ENCODE measurements around the gene TOGARAM2.

Gene TOGARAM2

DNA sequence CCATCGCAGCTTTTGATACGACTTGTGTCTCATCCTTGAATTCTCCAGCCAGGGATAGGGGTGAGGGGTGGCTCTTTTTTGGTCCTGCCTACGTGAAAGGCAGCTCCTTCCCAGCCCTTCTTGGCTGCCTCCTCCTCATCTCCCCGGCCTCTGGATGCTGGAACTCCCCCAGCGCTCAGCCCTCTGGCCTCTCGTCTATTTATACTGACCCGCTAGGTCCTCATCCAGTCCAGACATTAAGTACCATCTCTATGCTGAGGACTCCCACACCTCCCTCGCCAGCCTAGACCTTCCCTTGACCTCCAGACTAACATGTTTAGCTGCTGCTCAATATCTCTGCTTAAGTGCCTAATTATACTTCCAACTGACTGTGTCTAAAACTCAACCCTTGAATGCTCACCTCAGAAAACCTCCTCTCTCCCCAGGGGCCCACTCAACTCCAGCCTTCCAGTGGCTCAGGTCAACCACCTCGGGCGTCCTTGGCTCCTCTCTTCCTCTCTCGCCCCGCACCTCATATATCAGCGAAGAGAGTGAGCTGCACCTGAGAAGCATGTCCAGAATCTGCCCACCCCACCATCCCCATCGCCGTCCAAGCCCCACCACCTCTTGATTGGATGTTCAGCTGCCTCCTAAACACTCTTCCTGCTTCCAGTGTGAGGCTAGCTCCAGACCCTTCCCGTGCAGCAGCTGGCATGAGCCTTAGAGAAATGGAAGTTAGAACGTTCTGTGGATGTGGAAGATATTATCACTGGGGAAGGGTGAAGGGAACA lies 34.8 kb downstream of the TOGARAM2 start:
- peak; percentile 38 for FAIRE-seq
- no peak for DNase-seq (ENCODE audit: insufficient read length, low spot score)

DNA sequence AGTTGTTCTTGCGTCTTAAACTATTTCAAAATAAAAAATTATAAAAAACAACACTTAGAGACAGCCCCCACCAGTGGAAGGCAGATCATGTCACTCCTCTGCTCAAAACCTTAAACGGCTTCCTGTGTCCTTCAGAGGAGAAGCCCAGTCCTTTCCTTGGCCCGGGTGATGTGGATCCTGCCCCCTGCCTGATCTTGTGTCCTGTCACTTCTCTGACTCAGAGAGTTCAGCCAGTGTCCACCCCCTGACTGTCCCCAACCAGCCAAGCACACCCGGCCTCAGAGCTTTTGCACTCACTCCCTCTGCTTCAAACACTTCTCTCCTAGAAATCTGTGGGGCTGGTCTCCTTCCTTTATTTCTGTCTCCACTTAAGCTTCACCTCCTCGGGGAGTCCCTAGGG lies 35.4 kb downstream of the TOGARAM2 start:
- TF ChIP-seq SPI1 (IDR thresholded peaks at IDR 0.05; ENCODE audit: low read depth, low read length) (no peak), POLR2AphosphoS5 (IDR thresholded peaks at IDR 0.05; ENCODE audit: low read depth, low read length) (no peak), PAX5 (IDR thresholded peaks at IDR 0.05; ENCODE audit: insufficient read depth, low read length, severe bottlenecking) (no peak), POU2F2 (IDR thresholded peaks at IDR 0.05; ENCODE audit: low read depth, low read length) (no peak), TAF1 (IDR thresholded peaks at IDR 0.05; ENCODE audit: low read depth, low read length) (no peak)
- FAIRE-seq: no peak
- DNase-seq (ENCODE audit: insufficient read length, low spot score): no peak

More for the DNA sequence above, 34.8 kb downstream of the TOGARAM2 start:
- TF ChIP-seq POU2F2 (IDR thresholded peaks at IDR 0.05; ENCODE audit: low read depth, low read length) (no peak), PAX5 (IDR thresholded peaks at IDR 0.05; ENCODE audit: insufficient read depth, low read length, severe bottlenecking) (no peak), POLR2A (IDR thresholded peaks at IDR 0.05; ENCODE audit: low read depth, low read length) (no peak), SPI1 (IDR thresholded peaks at IDR 0.05; ENCODE audit: low read depth, low read length) (no peak), TAF1 (IDR thresholded peaks at IDR 0.05; ENCODE audit: low read depth, low read length) (no peak), POLR2AphosphoS5 (IDR thresholded peaks at IDR 0.05; ENCODE audit: low read depth, low read length) (no peak)

DNA sequence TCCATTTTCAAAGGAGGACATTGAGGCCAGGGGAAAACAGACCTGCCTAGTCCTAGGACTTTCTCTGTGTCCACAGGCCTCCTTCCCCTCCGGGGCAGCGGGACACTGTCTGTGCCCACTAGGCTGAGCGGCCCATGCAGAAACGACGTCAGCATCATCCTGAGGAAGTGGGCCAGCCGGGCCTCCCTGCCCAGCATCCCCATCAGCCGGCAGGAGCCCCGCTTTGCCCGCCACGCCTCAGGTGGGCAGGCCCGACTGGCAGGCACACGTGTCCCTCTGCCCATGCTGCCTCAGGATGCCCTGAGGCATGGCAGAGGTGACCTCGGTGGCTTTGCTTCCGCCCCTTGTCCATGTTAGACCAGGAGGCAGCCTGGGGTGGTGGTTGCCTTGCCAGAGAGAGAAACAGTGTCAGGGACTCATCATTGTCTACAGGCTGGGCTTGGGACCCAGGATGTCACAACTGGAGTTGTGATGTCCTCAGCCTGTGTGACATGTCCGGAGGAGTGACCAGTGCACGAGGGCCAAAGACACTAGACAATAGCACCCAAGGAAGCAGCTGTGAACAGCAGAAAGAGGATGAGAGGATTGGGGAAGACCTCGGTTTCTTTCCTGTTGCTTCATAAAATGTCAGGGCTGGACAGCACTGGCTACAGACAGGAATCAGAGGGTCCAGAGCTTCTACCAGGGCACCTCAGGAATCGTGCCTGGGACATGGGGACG lies 36.8 kb downstream of the TOGARAM2 start:
- FAIRE-seq (no peak), DNase-seq (ENCODE audit: insufficient read length, low spot score) (no peak)
- TF ChIP-seq POLR2A (IDR thresholded peaks at IDR 0.05; ENCODE audit: low read depth, low read length) (no peak), POLR2AphosphoS5 (IDR thresholded peaks at IDR 0.05; ENCODE audit: low read depth, low read length) (no peak), POU2F2 (IDR thresholded peaks at IDR 0.05; ENCODE audit: low read depth, low read length) (no peak), PAX5 (IDR thresholded peaks at IDR 0.05; ENCODE audit: insufficient read depth, low read length, severe bottlenecking) (no peak), TAF1 (IDR thresholded peaks at IDR 0.05; ENCODE audit: low read depth, low read length) (no peak), SPI1 (IDR thresholded peaks at IDR 0.05; ENCODE audit: low read depth, low read length) (no peak)

DNA sequence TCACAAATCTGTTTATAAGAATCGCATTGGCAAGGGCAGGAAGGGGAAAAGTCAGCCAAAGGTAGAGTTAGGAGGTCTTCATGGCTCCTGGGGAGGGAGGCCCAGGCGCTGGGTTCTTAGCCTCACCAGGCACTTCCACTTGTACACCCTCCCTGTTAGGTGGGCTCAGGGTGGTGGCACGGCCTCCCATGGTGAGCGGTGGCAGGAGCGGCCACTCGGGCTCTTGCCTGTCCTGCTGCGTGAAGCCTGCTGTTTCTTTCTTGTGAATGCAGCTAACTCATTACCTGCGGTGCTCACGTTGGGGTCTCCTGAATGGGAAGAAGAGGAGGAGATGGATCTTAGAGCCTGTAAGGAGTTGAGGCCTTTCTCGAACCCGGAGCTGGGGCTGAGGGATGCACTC lies 40.8 kb downstream of the TOGARAM2 start:
- TF ChIP-seq PAX5 (IDR thresholded peaks at IDR 0.05; ENCODE audit: insufficient read depth, low read length, severe bottlenecking) (no peak), SPI1 (IDR thresholded peaks at IDR 0.05; ENCODE audit: low read depth, low read length) (no peak), POLR2A (IDR thresholded peaks at IDR 0.05; ENCODE audit: low read depth, low read length) (no peak), TAF1 (IDR thresholded peaks at IDR 0.05; ENCODE audit: low read depth, low read length) (no peak), POLR2AphosphoS5 (IDR thresholded peaks at IDR 0.05; ENCODE audit: low read depth, low read length) (no peak), POU2F2 (IDR thresholded peaks at IDR 0.05; ENCODE audit: low read depth, low read length) (no peak)
- DNase-seq (ENCODE audit: insufficient read length, low spot score) (no peak), FAIRE-seq (no peak)

DNA sequence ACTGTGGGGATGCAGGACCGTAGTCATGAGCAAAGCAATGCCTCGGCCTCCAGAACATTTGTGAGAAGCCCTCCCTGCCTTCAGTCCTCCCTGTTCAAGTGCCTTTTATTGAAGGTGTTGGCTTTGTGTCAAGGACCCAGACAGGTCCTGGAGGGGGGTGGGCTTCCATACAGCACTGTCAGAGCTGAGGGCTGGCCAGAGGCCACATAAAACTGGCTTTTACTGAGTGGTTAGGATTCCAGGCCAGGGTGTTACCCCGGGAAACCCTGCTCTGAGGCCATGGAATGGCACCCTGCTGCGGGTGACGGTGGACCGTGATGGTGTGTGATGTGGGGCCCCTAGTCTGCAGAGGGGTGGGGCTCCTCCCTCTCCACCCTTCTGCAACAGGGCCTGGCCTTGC lies 41.6 kb downstream of the TOGARAM2 start:
- DNase-seq (ENCODE audit: insufficient read length, low spot score) (no peak), FAIRE-seq (no peak)
- TF ChIP-seq POLR2AphosphoS5 (IDR thresholded peaks at IDR 0.05; ENCODE audit: low read depth, low read length): no peak
- TF ChIP-seq TAF1 (IDR thresholded peaks at IDR 0.05; ENCODE audit: low read depth, low read length): no peak
- TF ChIP-seq PAX5 (IDR thresholded peaks at IDR 0.05; ENCODE audit: insufficient read depth, low read length, severe bottlenecking): no peak
- TF ChIP-seq SPI1 (IDR thresholded peaks at IDR 0.05; ENCODE audit: low read depth, low read length): no peak
- no peak for TF ChIP-seq POU2F2 (IDR thresholded peaks at IDR 0.05; ENCODE audit: low read depth, low read length)
- no peak for TF ChIP-seq POLR2A (IDR thresholded peaks at IDR 0.05; ENCODE audit: low read depth, low read length)

DNA sequence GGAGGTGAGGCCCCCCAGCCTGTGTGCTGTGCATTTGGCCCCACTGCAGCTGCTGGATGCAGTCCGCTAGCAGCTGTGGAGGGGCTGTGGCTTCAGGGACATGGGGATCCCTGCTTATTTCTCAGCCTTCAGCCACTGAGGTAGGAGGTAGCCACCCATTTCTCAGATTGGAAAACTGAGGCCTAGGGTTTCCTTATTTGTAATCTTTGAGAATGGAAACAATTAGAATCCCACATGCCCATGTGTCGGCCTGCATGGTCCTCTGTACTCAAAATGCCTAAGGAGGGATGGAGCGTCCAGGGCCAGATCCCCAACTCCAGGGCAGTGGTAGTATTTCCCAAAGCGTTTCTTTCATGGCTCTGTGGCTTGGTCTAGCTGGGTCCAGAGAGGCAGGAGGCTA lies 42.1 kb downstream of the TOGARAM2 start:
- FAIRE-seq (no peak), DNase-seq (ENCODE audit: insufficient read length, low spot score) (no peak)
- no peak for TF ChIP-seq SPI1 (IDR thresholded peaks at IDR 0.05; ENCODE audit: low read depth, low read length)
- no peak for TF ChIP-seq PAX5 (IDR thresholded peaks at IDR 0.05; ENCODE audit: insufficient read depth, low read length, severe bottlenecking)
- TF ChIP-seq POU2F2 (IDR thresholded peaks at IDR 0.05; ENCODE audit: low read depth, low read length): no peak
- no peak for TF ChIP-seq TAF1 (IDR thresholded peaks at IDR 0.05; ENCODE audit: low read depth, low read length)
- TF ChIP-seq POLR2AphosphoS5 (IDR thresholded peaks at IDR 0.05; ENCODE audit: low read depth, low read length): no peak
- no peak for TF ChIP-seq POLR2A (IDR thresholded peaks at IDR 0.05; ENCODE audit: low read depth, low read length)

DNA sequence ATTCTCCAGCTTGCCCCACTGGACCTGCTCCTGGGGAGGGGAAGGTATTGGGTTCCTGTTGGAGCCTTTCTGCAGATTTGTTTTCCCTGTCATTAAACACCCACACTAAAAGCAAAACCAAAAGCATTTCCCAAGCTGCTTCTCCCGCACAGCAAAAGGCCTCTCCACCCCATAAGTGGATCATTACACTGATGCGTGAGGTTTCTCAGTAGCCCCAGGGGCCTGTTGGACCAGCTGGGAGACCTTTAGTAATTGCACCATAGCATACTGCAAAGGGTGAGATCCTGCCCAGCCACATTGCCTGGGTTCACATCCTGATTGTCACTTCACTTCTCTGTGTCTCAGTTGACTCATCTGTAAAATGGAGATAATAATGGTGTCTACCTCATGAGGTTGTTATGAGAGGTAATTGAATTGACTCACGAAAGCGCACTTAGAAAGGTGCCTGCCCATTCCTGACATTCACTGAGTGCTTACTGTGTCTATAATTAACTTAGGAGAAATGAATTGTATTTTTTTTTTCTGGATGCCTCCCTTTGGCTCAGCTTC lies 43.9 kb downstream of the TOGARAM2 start:
- TF ChIP-seq POLR2A (IDR thresholded peaks at IDR 0.05; ENCODE audit: low read depth, low read length): no peak
- no peak for TF ChIP-seq SPI1 (IDR thresholded peaks at IDR 0.05; ENCODE audit: low read depth, low read length)
- TF ChIP-seq TAF1 (IDR thresholded peaks at IDR 0.05; ENCODE audit: low read depth, low read length): no peak
- no peak for TF ChIP-seq POU2F2 (IDR thresholded peaks at IDR 0.05; ENCODE audit: low read depth, low read length)
- TF ChIP-seq POLR2AphosphoS5 (IDR thresholded peaks at IDR 0.05; ENCODE audit: low read depth, low read length): no peak
- TF ChIP-seq PAX5 (IDR thresholded peaks at IDR 0.05; ENCODE audit: insufficient read depth, low read length, severe bottlenecking): no peak
- no peak for FAIRE-seq
- no peak for DNase-seq (ENCODE audit: insufficient read length, low spot score)

DNA sequence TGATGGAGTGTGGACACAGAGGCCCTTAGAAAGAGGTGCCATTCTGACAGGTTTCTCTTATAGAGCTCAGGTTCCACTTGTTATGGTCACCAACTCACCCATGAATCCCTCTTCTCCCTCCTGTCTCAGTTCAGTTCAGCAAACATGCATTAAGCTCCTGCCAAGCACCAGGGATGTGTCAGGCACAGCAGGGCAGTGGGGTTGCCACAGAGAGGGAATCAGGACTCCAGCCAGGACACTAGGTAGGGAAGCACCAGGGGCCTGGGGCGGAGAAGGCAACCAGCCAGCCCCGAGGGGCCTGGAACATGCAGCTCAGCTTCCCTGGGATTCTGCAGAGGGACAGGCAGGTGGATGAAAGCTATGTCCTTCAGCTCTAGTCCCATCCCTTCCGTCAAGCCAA lies 44.6 kb downstream of the TOGARAM2 start:
- no peak for FAIRE-seq
- DNase-seq (ENCODE audit: insufficient read length, low spot score): no peak
- TF ChIP-seq POLR2AphosphoS5 (IDR thresholded peaks at IDR 0.05; ENCODE audit: low read depth, low read length) (no peak), TAF1 (IDR thresholded peaks at IDR 0.05; ENCODE audit: low read depth, low read length) (no peak), POU2F2 (IDR thresholded peaks at IDR 0.05; ENCODE audit: low read depth, low read length) (no peak), POLR2A (IDR thresholded peaks at IDR 0.05; ENCODE audit: low read depth, low read length) (no peak), PAX5 (IDR thresholded peaks at IDR 0.05; ENCODE audit: insufficient read depth, low read length, severe bottlenecking) (no peak), SPI1 (IDR thresholded peaks at IDR 0.05; ENCODE audit: low read depth, low read length) (no peak)

DNA sequence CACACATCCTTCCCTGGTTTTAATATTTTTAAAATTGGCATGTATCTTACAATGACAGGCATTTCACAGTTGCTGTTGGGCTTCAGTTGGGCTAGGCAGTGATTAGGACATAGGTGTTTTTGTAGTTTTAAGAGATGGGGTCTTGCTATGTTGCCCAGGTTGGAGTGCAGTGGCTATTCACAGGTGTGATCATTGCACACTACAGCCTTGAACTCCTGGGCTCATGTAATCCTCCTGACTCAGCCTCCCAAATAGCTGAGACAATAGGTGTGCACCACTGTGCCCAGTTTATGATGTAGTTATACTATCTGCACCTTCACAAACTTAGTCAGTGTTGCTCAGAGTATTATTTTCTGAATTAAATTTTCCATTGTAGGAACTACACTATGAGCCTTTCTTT lies 49.9 kb downstream of the TOGARAM2 start:
- no peak for DNase-seq (ENCODE audit: insufficient read length, low spot score)
- FAIRE-seq: no peak
- TF ChIP-seq SPI1 (IDR thresholded peaks at IDR 0.05; ENCODE audit: low read depth, low read length) (no peak), POLR2A (IDR thresholded peaks at IDR 0.05; ENCODE audit: low read depth, low read length) (no peak), PAX5 (IDR thresholded peaks at IDR 0.05; ENCODE audit: insufficient read depth, low read length, severe bottlenecking) (no peak), TAF1 (IDR thresholded peaks at IDR 0.05; ENCODE audit: low read depth, low read length) (no peak)

All from GM12891 (cell line).